Measurements from ENCODE around the gene ZNF346.

Gene ZNF346

DNA sequence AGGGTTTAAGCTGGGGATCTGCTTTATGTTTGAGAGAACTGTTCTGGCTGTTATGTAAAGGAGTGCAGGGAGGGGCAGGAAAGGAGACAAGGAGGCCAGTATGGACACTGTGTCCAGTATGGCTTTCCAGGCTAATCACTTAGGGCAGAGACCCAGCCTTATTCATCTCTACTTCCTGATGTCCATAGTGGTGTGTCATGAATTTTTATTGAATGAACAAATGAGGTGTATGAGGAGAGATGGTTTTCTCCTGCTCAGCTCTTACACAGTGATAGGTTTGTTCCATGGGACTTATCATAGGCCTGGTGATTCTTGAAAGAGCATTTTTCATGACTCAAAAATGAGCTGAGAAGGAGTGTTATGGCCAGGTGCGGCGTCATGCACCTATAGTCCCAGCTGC lies 43.7 kb downstream of the ZNF346 start:
- DNase-seq (ENCODE audit: low read depth in 1 of 2, low spot score in 1 of 2) = no peak

DNA sequence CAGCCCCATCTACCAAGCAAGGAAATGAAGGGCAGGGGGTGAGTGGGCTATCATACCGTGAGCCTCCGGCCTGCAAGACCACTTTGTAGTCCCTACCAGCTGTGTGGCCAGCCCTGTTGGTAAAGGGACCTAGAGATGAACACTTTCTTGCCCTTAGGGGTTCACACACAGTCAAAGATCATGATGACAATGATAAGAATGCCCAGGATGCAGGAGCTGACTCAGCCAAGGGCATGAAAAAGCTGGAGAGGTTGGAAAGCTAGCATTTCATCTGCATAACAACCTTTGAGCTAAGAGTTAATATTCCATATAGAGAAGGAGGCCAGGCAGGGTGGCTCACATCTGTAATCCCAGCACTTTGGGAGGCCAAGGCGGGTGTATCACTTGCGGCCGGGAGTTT lies 45.0 kb downstream of the ZNF346 start:
- DNase-seq (ENCODE audit: low read depth in 1 of 2, low spot score in 1 of 2) = no peak

DNA sequence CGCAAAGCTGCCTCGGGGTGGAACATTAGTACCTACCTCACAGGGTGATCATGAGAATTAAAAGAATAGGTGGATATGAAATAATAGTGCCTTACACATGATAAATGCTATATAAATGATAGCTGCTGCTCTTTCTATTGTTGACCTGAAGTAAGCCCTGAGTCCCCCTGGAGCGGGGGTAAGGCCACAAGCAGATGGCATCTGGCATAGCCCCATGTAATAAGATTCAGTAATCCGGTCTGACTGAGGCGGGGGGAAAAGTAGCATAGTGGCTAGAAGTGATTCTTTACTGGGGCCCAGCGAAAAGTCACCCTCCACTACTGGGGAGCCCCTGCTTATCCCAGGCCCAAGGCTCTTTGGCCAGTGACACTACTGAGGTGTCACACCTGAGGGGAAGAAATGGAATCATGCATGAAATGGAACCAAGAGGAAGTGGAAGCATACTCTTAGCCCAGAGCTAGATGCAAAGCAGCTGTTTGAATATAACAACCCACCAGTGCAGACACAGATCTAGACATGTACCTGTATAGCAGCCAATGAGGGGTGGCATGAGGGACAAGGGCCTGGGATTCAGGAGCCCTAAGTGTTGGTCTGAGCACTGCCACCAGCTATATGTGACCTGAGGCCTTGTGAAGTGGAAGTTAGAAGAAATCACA lies 48.2 kb downstream of the ZNF346 start:
- no peak for DNase-seq (ENCODE audit: low read depth in 1 of 2, low spot score in 1 of 2)

DNA sequence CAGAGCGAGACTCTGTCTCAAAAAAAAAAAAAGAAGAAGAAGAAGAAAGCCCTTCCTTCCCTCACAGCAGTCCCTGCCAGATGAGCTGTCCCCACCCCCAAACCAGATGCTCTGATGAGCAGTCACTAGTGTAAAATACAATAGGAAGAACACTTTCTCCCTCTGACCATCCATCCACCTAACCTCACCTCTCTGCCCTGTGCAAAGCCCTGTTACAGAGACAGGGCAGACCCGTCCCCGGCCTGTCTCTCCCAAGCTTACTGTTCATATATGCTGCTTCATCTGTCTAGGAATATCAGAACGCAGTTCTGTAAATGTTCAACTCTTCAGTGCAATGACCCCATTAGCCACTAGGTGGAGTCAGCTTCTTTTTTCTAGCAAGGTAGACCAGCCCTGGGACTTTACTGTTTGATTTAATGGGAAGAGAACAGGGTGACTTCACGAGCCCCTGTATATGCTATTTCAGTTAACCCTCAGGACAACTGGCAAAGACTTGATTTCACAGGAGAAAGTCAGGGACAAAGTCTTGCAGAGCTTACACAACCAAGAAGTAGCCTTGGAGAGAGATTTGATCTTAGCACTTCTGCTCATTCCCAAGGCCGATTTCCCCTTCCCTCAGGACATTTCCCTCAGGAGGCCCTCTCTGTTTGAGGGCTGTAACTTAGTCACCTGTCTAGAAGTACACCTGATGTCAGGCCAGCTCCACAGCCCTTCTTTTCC lies 49.3 kb downstream of the ZNF346 start:
- DNase-seq (ENCODE audit: low read depth in 1 of 2, low spot score in 1 of 2) = peak; percentile 21 to 70

DNA sequence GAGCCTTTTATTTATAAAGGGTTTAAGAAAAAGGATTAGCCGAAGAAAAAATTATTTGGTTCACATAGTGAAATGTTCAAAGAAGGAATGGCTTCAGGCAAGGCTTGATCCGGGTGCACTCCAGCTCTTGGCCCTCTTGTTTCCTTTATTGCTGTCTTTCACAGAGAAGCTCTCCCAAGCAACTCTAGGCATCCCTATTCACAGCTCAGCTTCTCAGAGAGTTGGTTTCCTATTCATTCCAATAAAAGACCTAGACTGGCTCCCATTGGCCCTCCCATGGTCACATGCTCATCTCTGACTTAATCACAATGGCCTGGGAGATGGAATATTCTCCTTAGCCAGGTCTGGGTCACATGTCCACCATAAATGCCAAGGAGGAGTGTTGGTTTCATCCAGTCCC lies 54.8 kb downstream of the ZNF346 start:
- DNase-seq (ENCODE audit: low read depth in 1 of 2, low spot score in 1 of 2) = no peak

DNA sequence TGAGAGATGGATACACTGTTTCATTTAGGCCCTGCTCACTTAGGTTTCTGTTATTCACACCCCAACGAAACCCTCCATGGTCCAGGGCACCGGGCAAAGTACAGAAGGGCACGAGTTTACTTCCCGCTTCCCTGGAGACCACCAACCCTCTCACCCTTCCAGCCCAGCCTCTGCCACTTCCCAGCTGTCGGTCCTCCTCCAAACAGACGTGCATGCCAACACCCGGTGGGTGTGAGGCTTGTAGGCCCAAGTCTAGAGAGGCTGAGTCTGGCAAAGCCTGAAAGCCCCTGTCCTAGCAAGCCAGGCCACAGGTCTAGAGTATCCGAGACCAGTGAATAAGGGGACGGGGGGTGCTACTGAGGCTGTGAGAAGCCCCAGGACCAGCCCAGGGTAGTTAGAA lies 57.1 kb downstream of the ZNF346 start:
- no peak for DNase-seq (ENCODE audit: low read depth in 1 of 2, low spot score in 1 of 2)

DNA sequence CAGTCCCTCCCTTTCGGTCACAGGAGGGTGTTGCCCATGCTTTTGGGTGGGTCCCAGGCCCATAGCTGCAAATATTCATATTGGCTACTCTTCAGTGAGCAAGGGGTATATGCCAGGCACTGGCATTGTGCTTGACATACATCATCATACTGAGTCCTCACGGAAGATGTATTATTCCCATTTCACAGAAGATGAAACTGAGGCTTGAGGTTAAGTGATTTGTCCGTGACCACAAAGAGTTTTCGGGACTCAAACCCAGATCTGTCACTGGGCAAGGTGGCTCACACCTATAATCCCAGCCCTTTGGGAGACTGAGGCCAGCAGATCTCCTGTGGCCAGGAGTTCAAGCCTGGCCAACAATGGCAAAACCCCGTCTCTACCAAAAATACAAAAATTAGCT lies 57.8 kb downstream of the ZNF346 start:
- no peak for DNase-seq (ENCODE audit: low read depth in 1 of 2, low spot score in 1 of 2)

DNA sequence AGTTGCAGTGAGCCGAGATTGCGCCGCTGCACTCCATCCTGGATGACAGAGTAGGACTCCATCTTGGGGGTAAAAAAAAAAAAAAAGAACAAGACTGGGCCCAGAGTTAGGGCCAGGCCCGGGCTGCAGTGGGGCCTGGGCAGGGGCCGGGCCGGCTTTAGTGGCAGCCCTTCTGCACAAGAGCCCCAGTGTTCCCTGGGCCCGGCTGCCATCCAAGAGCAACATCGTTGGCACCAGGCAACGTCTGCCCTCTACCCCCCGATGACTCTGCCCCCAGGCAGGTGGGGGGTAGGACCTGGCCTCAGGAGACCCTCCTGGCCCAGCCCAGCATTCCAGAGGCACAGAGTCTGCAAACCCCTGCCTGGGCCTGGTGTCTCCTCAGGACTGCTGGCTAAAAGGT lies 59.4 kb downstream of the ZNF346 start:
- no peak for DNase-seq (ENCODE audit: low read depth in 1 of 2, low spot score in 1 of 2)

DNA sequence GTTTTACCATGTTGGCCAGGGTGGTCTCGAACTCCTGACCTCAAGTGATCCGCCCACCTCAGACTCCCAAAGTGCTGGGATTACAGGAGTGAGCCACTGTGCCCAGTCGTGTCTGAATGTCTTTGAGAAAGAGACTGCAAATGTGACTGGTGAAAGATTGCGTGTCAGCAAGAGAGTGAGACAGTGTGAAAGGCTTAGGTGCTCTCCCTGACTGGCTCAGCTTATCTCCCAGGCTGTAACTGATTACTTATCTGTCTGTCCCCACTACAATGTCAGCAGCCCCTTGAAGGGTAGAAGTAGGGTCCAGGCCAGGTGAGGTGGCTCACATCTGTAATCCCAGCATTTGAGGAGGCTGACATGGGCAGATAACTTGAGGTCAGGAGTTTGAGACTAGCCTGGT lies 60.9 kb downstream of the ZNF346 start:
- DNase-seq (ENCODE audit: low read depth in 1 of 2, low spot score in 1 of 2) = no peak

DNA sequence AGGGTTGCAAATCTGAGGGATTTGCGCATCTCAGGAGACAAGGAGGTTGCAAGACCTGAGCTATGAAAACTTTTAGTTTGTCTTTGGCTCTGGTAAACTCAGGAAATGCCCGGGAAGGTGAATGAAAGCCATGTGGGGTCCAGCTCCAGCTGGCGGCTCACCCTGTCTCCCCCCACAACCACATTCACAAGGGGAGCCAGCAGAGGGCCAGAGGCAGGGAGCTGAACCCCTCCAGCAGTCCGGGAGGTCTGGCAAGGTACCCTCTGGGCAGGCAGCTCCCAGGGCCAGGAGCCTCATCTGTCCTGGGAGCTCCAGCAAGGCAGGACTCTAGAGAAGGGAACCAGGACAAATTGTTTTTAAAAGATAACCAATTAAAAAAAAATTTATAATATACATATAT lies 61.7 kb downstream of the ZNF346 start:
- no peak for DNase-seq (ENCODE audit: low read depth in 1 of 2, low spot score in 1 of 2)

DNA sequence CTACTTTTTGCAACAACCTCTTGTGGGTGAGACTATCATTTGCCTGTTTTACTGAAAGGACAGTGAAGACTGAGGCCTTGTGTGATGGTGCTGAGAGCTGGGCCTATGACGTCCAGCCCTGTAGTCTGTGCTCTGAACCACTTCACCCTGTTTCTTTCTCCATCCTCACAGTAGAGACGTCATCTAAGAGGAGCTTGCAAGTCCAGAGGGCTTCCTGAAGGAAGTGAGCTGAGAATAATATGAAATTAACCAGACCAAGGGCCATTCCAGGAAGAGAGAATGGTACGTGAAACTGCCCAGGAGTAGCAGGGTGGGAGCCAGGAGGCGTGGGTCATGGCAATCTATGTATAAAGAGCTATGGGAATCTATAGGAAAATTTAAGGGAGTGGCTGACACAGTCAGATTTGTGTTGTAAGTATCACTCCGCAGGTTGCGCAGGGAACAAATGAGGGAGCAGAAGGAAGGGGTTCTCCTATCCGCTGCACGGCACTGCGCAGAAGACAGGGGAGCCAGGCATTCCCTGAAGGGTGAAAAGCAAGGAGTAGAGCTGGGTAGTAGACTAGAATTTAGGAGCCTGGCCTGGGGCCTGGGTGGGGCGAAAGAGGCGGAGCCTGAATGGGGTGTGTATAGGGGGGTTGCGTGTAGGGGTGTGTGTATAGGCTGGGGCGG lies 63.6 kb downstream of the ZNF346 start:
- DNase-seq (ENCODE audit: low read depth in 1 of 2, low spot score in 1 of 2) = no peak

DNA sequence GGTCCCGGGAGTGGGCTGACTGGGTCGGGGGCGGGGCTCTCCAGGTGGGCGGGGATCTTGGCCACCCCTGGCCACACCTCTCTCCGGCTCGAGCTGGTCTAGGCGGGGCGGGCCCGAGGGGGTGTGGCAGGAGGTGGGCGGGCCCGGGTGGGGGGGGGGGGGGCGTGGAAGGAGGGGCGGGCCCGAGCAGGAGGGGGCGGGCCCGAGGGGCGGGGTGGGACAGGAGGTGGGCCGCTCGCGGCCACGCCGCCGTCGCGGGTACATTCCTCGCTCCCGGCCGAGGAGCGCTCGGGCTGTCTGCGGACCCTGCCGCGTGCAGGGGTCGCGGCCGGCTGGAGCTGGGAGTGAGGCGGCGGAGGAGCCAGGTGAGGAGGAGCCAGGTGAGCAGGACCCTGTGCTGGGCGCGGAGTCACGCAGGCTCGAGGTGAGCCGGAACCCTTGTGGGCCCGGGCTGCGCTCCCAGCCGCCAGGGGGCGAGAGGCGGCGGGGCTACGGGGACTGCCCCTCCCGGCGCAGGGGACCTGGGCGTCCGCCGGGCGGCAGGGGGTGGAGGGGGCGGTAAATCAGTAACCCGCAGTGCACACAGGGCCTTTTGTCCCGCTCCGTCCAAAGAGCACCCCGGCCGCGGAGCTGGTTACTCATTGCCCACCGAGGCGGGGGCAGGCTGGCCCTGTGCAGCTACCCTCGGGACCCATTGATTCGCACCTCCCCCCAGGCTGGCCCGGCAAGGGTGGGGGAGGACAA lies 64.3 kb downstream of the ZNF346 start, which contains the start of gene FGFR4:
Gene FGFR4, plus strand, starts transcription at position 262 of the 744 bp plus-strand sequence. CDS start 2,688 bp downstream, outside the sequence.
- DNase-seq (ENCODE audit: low read depth in 1 of 2, low spot score in 1 of 2) = peak; percentile 23 to 37

DNA sequence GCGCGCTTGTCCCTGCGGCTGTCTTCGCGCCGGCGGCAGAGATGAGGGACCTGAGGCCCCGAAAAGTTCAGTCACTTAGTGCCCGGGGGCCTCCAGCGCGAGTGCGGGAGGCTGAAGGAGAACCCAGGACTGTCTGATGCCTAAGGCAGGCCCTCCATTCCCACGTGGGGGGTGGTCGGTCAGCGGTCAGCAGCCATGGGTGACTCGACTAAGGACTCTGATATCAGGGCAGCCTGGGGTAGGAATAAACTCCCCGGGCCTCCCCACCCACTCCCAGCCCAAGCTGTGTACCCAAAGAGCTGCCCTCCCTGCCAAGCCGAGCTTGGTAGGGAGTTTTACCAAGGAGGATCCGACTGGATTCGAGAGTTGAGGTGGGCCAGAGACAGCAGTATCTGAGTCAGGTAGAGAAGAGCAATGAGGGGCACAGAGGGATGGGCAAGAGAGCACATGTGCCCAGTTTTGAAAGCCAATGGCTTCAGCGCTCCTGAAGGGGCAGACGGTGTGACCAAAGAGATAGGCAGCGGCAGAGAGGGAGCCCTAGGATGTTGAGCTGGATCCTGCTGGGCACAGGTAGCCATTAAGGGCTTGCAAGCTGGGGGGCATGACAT lies 65.0 kb downstream of the ZNF346 start:
- DNase-seq (ENCODE audit: low read depth in 1 of 2, low spot score in 1 of 2) = no peak

DNA sequence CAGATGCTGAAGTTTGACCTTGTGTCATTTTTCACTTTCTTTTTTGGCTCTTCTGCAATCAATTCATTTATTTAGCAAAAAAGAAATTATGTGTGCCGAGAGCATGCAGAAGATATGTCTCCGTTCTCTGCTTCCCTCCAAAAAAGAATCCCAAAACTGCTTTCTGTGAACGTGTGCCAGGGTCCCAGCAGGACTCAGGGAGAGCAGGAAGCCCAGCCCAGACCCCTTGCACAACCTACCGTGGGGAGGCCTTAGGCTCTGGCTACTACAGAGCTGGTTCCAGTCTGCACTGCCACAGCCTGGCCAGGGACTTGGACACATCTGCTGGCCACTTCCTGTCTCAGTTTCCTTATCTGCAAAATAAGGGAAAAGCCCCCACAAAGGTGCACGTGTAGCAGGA lies 66.6 kb downstream of the ZNF346 start:
- DNase-seq (ENCODE audit: low read depth in 1 of 2, low spot score in 1 of 2) = no peak

DNA sequence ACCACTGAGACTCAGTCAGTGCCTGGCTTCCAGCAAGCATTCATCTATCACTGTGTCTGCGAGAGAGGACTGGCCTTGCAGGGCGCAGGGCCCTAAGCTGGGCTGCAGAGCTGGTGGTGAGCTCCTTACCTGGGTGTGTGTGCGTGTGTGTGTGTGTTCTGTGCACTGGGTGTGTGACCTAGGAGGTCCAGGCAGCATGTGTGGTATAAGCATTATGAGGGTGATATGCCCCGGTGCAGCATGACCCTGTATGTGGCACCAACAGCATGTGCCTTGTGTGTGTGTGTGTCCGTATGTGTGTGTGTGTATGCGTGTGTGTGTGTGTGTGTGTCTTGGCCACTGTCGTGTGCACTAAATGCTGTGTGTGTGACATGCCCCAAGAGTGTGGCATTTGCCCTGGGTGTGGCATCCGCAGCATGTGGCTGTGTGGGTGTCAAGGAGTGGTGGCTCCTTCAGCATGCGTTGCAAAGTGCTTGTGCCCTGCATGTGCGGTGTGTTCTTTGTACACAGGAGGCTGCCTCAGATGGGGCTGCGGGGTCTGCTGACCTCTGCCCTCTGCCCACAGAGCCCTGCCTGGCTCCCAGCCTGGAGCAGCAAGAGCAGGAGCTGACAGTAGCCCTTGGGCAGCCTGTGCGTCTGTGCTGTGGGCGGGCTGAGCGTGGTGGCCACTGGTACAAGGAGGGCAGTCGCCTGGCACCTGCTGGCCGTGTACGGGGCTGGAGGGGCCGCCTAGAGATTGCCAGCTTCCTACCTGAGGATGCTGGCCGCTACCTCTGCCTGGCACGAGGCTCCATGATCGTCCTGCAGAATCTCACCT lies 67.5 kb downstream of the ZNF346 start:
- no peak for DNase-seq (ENCODE audit: low read depth in 1 of 2, low spot score in 1 of 2)

DNA sequence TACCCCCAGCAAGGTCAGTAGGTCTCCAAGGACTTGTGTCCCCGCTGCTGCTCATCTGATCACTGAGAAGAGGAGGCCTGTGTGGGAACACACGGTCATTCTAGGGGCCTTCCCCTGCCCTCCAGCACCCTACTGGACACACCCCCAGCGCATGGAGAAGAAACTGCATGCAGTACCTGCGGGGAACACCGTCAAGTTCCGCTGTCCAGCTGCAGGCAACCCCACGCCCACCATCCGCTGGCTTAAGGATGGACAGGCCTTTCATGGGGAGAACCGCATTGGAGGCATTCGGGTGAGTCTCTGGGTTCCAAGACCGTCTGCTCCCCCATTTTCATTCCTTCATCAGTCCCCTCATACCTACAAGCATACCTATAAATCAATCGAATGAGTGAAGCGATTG lies 68.3 kb downstream of the ZNF346 start:
- no peak for DNase-seq (ENCODE audit: low read depth in 1 of 2, low spot score in 1 of 2)

DNA sequence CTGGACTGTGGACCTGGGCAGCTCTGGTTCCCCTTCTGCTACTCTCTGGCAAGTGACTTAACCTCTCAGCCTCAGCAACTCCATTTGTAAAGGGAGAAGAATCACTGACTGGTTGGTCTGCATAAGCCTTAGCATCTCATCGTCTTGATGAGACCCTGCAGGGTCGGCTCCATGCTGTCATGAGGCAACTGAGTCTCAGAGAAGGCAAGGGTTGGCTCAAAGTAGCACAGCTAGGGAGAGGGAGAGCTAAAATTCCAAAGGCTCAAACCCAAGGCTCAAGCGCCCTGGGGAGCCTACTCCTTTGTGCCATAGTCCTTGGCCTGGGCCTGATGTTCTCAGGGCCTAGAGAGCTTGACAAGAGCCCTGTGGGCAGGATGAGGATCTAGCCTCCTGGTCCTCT lies 68.7 kb downstream of the ZNF346 start:
- DNase-seq (ENCODE audit: low read depth in 1 of 2, low spot score in 1 of 2) = no peak

DNA sequence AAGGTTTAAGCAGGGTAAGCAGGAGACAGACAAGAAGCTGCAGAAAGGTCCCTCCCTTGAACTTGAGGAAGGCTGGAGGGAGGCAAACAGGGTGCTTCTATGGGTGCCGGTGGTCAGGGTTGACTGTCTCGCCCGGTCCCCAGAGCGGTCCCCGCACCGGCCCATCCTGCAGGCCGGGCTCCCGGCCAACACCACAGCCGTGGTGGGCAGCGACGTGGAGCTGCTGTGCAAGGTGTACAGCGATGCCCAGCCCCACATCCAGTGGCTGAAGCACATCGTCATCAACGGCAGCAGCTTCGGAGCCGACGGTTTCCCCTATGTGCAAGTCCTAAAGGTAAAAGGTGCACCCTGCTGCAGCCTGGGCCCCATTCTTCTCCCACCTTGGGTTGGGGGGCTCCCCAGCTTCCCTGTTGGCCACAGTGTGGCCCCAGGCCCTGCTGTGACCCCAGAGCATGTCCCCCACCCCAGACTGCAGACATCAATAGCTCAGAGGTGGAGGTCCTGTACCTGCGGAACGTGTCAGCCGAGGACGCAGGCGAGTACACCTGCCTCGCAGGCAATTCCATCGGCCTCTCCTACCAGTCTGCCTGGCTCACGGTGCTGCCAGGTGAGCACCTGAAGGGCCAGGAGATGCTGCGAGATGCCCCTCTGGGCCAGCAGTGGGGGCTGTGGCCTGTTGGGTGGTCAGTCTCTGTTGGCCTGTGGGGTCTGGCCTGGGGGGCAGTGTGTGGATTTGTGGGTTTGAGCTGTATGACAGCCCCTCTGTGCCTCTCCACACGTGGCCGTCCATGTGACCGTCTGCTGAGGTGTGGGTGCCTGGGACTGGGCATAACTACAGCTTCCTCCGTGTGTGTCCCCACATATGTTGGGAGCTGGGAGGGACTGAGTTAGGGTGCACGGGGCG lies 69.9 kb downstream of the ZNF346 start:
- DNase-seq (ENCODE audit: low read depth in 1 of 2, low spot score in 1 of 2) = no peak

DNA sequence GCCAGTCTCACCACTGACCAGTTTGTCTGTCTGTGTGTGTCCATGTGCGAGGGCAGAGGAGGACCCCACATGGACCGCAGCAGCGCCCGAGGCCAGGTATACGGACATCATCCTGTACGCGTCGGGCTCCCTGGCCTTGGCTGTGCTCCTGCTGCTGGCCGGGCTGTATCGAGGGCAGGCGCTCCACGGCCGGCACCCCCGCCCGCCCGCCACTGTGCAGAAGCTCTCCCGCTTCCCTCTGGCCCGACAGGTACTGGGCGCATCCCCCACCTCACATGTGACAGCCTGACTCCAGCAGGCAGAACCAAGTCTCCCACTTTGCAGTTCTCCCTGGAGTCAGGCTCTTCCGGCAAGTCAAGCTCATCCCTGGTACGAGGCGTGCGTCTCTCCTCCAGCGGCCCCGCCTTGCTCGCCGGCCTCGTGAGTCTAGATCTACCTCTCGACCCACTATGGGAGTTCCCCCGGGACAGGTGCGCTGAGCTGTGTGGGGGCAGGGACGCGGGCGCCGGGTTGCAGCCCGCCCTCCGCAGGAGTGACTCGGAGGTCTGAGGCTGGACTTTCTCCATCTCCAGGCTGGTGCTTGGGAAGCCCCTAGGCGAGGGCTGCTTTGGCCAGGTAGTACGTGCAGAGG lies 70.7 kb downstream of the ZNF346 start:
- no peak for DNase-seq (ENCODE audit: low read depth in 1 of 2, low spot score in 1 of 2)

All from activated CD4-positive, alpha-beta T cell treated with anti-CD3 and anti-CD28 coated beads, Interleukin-2, amount 50 U/mL, for 24 hours (primary cell).